GM19035 (cell line): ENCODE measurements around the gene RPUSD1.
"Not testable (repeated sequence)": the region's sequence is repeated elsewhere in the genome, so short reads cannot be mapped to it uniquely, and the experiment has no call there.

Experiments used
- ATAC-seq: cut with Tn5 transposase; IDR thresholded peaks from one replicate; pipeline ENCODE4 v1.9.1; 2021; ENCODE audit not compliant: unreplicated experiment

The RPUSD1 gene

GRCh38 chr16:751152-752006 lies 36.8 kb downstream of the RPUSD1 start:
- no peak for ATAC-seq

GRCh38 chr16:750485-750884 lies 37.7 kb downstream of the RPUSD1 start:
- ATAC-seq: no peak

GRCh38 chr16:749010-749409 lies 39.2 kb downstream of the RPUSD1 start:
- no peak for ATAC-seq

GRCh38 chr16:747978-748746 lies 40.0 kb downstream of the RPUSD1 start:
- ATAC-seq: no peak

GRCh38 chr16:746637-747036 lies 41.5 kb downstream of the RPUSD1 start:
- no peak for ATAC-seq

- no peak for ATAC-seq
Measured at GRCh38 chr16:745739-746138, 42.4 kb downstream of the RPUSD1 start.

- ATAC-seq: no peak
Measured at GRCh38 chr16:743794-744500, 44.2 kb downstream of the RPUSD1 start.

GRCh38 chr16:742894-743293 lies 45.3 kb downstream of the RPUSD1 start:
- not testable (repeated sequence) for ATAC-seq

GRCh38 chr16:741986-742629 lies 46.1 kb downstream of the RPUSD1 start:
- ATAC-seq: no peak

GRCh38 chr16:740764-741505 lies 47.2 kb downstream of the RPUSD1 start, which contains the start of gene CIAO3:
TSS of gene CIAO3 (minus strand) at chr16:740997. CDS start at chr16:740985, 12 bp downstream.
- peak; percentile 72 for ATAC-seq

- no peak for ATAC-seq
Measured at GRCh38 chr16:740459-740763, 47.8 kb downstream of the RPUSD1 start.

- no peak for ATAC-seq
Measured at GRCh38 chr16:739560-740458, 48.4 kb downstream of the RPUSD1 start.

GRCh38 chr16:736936-737481 lies 51.2 kb downstream of the RPUSD1 start:
- ATAC-seq: no peak

GRCh38 chr16:735982-736453 lies 52.2 kb downstream of the RPUSD1 start:
- peak; percentile 34 for ATAC-seq

GRCh38 chr16:734981-735881 lies 53.0 kb downstream of the RPUSD1 start:
- ATAC-seq: no peak
